Measurements from ENCODE around the gene SIRT7. TPM values are rescaled to one million over a fixed set of nuclear protein-coding genes. Genes with fewer than 3 reads are reported as not detected.

The SIRT7 gene
- total and polyA plus RNA-seq, 7 donors = 11.4 to 62.2 (median 28.8) TPM

DNA sequence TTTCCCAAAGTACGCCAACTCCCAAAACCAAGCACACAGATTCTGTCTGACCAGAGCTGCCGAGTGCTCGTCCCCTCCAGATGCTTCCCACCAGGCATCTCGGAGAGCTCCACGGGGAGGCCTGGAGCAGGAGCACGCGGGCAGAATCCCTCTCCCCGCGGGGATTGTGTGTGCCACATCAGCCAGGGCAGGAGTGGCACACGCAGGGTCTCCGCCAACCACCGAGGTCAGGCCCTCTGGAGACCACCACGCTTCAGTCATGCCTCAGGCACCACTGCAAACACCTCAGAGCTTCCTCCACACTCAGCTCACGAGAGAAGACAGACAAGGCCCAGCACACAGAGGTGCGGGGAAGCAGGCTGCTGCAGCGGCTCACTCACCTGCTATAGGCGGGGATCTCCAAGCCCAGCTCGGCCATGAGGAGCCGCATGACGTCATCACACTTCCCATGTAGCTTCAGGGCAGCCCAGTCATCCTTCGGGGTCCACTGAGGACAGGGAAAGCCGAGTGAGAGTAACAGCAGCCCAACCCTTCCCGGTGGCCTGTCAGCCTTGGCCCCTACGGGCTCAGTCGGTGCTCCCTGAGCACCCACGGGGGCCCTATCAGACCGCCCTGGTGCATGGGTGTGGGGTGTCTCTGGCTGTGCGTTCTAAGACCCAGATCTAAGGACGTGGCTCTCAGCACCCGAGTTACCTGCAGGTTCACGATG lies 4.4 kb downstream of the SIRT7 start:
- Histone ChIP-seq H3K27ac (no peak overlapping the region), H3K4me1 (peaks cover 0 to 39% (median 33%) of the 10 kb centered on the region in 4 donors), H3K27me3 (no peaks in the 10 kb centered on the region), H3K4me3 (no peak overlapping the region), H3K9me3 (no peaks in the 10 kb centered on the region), H3K36me3 (peaks cover 13 to 42% (median 24%) of the 10 kb centered on the region in 4 donors)
- no peak for DNase-seq
- intact Hi-C loops (cut with DNase I) = no loop called here
- WGBS, 2 donors = 94 to 96% methylated on average over 31 of the region's 31 CpGs
- no peak for TF ChIP-seq POLR2A (IDR thresholded peaks at IDR 0.05)
- TF ChIP-seq, protein P1, sequence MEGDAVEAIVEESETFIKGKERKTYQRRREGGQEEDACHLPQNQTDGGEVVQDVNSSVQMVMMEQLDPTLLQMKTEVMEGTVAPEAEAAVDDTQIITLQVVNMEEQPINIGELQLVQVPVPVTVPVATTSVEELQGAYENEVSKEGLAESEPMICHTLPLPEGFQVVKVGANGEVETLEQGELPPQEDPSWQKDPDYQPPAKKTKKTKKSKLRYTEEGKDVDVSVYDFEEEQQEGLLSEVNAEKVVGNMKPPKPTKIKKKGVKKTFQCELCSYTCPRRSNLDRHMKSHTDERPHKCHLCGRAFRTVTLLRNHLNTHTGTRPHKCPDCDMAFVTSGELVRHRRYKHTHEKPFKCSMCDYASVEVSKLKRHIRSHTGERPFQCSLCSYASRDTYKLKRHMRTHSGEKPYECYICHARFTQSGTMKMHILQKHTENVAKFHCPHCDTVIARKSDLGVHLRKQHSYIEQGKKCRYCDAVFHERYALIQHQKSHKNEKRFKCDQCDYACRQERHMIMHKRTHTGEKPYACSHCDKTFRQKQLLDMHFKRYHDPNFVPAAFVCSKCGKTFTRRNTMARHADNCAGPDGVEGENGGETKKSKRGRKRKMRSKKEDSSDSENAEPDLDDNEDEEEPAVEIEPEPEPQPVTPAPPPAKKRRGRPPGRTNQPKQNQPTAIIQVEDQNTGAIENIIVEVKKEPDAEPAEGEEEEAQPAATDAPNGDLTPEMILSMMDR (IDR thresholded peaks at IDR 0.05) = no peak
- no peak for TF ChIP-seq POLR2AphosphoS5 (IDR thresholded peaks at IDR 0.05)
- TF ChIP-seq EP300 (IDR thresholded peaks at IDR 0.05) = no peak

DNA sequence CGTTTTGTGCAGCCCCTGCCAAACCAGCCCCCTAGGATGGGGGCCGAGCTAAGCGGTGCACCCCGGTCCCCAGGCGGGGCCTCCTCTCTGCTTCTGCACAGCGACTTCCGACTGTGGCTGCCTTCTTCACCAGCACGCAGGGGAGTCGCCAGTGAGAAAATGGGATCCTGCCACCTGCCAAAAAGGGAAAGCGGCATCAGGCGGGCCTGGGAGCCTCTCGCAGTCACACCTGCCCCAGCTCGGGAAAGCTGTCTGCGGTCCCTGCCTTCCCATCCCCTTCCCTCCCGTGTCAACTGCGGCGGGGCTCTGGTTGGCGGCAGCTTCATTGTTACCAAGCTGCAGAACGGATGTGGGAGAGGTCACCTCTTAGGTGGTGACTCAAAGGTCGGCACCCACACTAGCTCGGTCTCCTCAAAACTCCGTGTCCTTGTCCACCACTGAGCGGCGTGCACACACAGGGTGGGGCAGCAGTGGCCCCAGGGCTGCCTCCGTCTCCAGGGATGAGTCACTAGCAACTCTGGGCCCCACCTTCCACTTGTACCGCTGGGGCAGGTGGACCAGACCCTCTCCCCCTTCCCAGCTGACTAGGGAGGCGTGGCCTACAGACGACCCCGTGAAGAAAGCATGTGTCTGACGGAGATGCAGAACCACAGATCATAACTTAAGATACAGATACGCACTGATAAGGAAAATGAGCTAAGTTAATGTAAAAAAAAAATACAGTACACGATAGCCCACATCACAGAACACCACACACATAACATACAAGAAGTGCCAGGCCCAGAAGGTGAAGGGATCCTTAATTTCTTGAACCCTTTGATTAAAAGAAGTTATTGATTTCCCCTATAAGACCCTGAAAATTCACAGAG lies 5.3 kb downstream of the SIRT7 start:
- H3K36me3 ChIP-seq = peaks cover 13 to 46% (median 24%) of the 10 kb centered on the region in 4 donors
- no peak overlapping the region for H3K27ac ChIP-seq
- DNase-seq = peak; percentile 71
- 89 to 91% methylated on average over 32 of the region's 32 CpGs for WGBS, 2 donors
- peaks cover 0 to 34% (median 28%) of the 10 kb centered on the region in 4 donors for H3K4me1 ChIP-seq
- TF ChIP-seq POLR2A (IDR thresholded peaks at IDR 0.05) = no peak
- H3K4me3 ChIP-seq = no peak overlapping the region
- H3K9me3 ChIP-seq = no peaks in the 10 kb centered on the region
- H3K27me3 ChIP-seq = no peaks in the 10 kb centered on the region
- intact Hi-C loops (cut with DNase I) = no loop called here

DNA sequence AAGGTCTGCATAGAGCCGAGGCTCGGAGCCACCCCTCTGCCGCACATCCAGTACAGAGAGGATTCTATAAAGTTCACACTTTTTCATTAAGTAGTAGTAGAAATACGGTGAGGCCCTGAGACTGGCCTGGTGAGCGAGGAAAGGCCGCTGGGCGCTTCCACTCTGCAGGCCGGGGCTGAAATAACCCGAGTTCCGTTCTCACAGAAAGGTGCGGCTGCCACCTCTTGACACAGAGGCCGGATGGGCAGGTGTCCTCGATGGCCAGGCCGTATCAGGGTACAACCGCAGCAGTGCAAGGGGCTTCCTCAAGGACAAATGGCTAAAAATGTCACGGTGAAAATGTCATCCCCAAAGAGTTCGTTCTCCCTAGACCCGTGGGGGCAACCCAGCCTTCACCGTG lies 6.0 kb downstream of the SIRT7 start:
- Histone ChIP-seq H3K36me3 (peaks cover 13 to 46% (median 26%) of the 10 kb centered on the region in 4 donors), H3K9me3 (no peaks in the 10 kb centered on the region), H3K27ac (peak overlapping the region; percentile 56 to 78 (median 74)), H3K27me3 (no peaks in the 10 kb centered on the region), H3K4me1 (peaks cover 0 to 28% (median 22%) of the 10 kb centered on the region in 4 donors), H3K4me3 (peak overlapping the region in 1 of 4 donors; percentile 20)
- WGBS, 2 donors = 80 to 89% methylated on average over 19 of the region's 19 CpGs
- intact Hi-C loops (cut with DNase I) = no loop called here
- no peak for DNase-seq
- TF ChIP-seq POLR2AphosphoS5 (IDR thresholded peaks at IDR 0.05) (no peak), EP300 (IDR thresholded peaks at IDR 0.05) (no peak), POLR2A (IDR thresholded peaks at IDR 0.05) (no peak)
- TF ChIP-seq, protein P1 (IDR thresholded peaks at IDR 0.05) = no peak

DNA sequence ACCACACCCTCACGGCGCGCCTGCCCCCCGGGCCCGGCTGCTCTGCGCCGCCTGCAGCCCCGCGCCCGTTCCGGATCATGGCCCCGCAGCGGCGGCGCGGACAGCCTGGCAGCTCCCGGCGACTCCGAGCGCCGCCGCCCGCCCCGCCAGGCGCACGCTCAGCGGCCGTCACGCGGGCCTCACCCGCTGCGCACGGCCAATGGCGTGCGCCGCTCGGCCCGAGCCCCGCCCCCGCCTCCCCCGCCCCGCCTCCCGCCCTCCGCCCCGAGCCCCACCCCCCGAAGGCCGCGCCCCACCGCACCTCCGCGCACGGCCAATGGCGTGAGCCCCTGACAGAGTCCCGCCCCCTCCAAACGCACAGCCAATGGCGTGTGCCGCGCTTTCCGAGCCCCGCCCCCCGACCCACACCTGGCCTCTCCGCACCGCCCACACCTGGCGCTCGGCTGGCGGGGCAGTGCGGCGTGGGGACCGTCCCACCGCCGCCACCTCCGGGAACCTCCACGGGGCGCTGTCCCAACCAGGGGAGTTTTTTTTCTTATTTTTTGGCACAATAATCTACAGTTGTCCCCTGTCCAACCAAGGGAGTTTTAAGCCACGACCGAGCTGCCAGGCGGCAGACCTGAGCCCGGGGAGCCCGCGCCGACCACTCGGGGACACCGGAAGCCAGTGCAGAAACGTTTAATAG lies 6.6 kb downstream of the SIRT7 start, which contains the start of gene PCYT2:
Gene PCYT2 (minus strand): TSS at position 123 of the 685 bp plus-strand sequence. CDS start 44 bp downstream, at position 79.
- WGBS, 2 donors = 5 to 8% methylated on average over 84 of the region's 84 CpGs
- H3K27me3 ChIP-seq = no peaks in the 10 kb centered on the region
- peak; percentile 96 for DNase-seq
- H3K4me1 ChIP-seq = peaks cover 0 to 22% (median 17%) of the 10 kb centered on the region in 4 donors
- peak within 1 kb of the TSS; percentile 56 to 78 (median 74) for H3K27ac ChIP-seq
- H3K9me3 ChIP-seq = no peaks in the 10 kb centered on the region
- TF ChIP-seq EP300 (IDR thresholded peaks at IDR 0.05) (no peak), POLR2AphosphoS5 (IDR thresholded peaks at IDR 0.05) (peak in 1 of 4 donors; percentile 4), POLR2A (IDR thresholded peaks at IDR 0.05) (no peak)
- TF ChIP-seq, protein P1 (IDR thresholded peaks at IDR 0.05) = no peak
- peak within 1 kb of the TSS; percentile 58 to 77 (median 63) for H3K4me3 ChIP-seq
- H3K36me3 ChIP-seq = peaks cover 13 to 46% (median 26%) of the 10 kb centered on the region in 4 donors
- intact Hi-C loops (cut with DNase I) = no loop called here
